COR-L47 (cell line): ENCODE measurements around the gene MAP2K4.
"Not testable (repeated sequence)": the region's sequence is repeated elsewhere in the genome, so short reads cannot be mapped to it uniquely, and the experiment has no call there.

ENCODE experiments used
- DNase-seq: peaks from one replicate; lab custom pipeline; 2025; lab: John Stamatoyannopoulos, UW

The MAP2K4 gene

GRCh38 chr17:12094336-12094735, 73.7 kb downstream of the MAP2K4 start:
- DNase-seq = no peak

DNA sequence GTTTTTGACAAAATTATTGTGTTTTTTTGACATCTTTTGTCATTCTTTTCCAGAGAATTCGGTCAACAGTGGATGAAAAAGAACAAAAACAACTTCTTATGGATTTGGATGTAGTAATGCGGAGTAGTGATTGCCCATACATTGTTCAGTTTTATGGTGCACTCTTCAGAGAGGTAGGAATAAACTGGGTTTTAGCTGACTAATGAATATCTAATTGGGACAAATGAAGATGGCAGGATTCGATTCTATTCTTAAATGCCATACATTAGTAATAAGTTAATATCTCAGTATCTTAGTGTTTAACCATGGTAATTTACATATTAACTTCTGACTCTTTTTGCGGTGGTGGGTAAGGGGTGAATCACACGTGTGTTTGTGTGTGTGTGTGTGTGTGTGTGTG, 74.8 kb downstream of the MAP2K4 start:
- no peak for DNase-seq

- DNase-seq = no peak
These were observed 76.6 kb downstream of the MAP2K4 start for GRCh38 chr17:12097326-12097725.

- no peak for DNase-seq
These were observed 77.9 kb downstream of the MAP2K4 start for GRCh38 chr17:12098568-12098967.

GRCh38 chr17:12099412-12099811, 78.7 kb downstream of the MAP2K4 start:
- DNase-seq = no peak

DNA sequence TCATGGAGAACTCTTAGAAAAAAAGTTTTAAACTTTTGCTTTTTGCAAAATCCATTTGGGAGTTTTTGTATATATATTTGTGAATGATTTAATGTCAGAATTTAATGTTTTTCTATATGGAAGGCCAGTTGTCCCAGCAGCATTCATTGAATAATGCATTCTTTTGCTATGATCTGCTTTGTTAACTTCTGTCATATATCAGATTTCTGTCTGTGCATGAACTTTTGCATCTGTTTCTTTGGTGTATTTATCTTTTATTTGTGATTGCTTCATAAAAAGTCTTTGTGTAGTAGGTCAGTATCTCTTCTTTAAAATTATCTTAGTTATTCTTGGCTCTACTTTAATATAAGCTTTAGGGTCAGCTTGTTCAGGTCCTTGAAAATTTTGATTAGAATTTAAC, 84.2 kb downstream of the MAP2K4 start:
- no peak for DNase-seq

GRCh38 chr17:12107905-12108304, 87.2 kb downstream of the MAP2K4 start:
- no peak for DNase-seq

- no peak for DNase-seq
These were observed 90.2 kb downstream of the MAP2K4 start for GRCh38 chr17:12110906-12111305.

- DNase-seq = no peak
These were observed 92.5 kb downstream of the MAP2K4 start for GRCh38 chr17:12113156-12113555.

DNA sequence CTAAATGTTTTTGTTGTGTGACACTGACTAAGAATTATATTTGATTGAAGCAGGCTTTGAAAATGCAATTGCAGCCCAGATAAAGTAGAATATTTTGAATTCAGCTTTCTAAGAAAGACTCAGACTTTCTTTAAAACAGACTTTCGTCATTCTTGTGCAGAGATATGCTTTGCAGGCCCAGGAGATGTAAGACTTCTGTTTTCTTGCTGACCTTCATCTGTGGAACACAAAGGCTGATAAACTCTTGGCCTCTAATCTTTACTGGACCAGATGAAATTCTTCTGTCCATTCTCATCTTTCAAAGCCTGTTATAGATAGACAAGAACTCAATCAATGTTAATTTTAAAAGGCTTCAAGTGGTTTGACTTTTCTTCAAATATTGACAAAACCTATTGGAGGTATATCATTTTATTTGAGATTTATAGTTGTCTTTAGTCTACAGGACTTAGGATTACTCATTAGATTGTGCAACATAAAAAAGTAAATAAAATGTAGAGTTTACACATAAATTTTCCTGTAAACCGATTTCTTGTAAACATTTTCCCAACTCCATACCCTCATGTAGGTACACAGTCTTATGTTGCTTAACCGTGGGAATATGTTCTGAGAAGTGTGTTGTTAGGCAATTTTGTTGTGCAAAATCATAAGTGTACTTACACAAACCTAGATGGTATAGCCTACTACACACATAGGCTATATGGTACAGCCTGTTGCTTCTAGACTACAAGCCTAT, 94.2 kb downstream of the MAP2K4 start:
- no peak for DNase-seq

DNA sequence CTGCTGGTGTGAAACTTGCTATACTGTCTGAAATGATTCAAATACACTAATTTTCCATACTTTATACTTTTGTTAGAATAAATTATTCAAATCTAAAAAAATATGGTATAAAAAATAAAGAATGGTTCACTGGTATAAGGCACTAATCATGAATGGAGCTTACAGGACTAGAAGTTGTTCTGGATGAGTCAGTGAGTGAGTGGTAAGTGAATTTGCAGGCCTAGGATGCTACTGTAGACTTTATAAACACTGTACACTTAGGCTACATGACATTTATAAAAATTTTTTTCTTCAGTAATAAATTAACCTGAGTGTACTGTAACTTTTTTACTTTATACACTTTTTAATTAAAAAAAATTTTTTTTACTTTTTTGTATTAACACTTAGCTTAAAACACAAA, 95.5 kb downstream of the MAP2K4 start:
- DNase-seq = no peak

- DNase-seq = no peak
These were observed 97.9 kb downstream of the MAP2K4 start for GRCh38 chr17:12118617-12119016.

- DNase-seq = no peak
These were observed 101.4 kb downstream of the MAP2K4 start for GRCh38 chr17:12122075-12122474.

DNA sequence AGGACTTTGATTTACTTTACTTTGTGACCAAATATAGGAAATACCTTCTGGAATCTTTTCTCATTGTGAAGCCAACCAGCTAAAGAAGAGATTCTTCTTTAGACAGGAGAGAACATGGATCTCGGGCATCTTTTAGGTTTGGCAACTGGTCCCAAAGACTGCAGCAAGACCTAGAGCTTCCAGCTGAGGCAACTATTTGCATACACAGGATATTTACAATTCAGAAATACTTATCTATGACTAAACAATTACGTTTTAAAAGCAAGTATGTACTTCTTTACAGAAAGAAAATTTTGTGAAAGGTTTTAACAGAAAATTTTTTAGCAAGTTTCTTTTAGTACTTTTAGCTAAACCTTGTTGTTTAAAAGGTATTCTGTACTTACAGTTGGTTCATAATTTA, 106.5 kb downstream of the MAP2K4 start:
- DNase-seq = no peak

DNA sequence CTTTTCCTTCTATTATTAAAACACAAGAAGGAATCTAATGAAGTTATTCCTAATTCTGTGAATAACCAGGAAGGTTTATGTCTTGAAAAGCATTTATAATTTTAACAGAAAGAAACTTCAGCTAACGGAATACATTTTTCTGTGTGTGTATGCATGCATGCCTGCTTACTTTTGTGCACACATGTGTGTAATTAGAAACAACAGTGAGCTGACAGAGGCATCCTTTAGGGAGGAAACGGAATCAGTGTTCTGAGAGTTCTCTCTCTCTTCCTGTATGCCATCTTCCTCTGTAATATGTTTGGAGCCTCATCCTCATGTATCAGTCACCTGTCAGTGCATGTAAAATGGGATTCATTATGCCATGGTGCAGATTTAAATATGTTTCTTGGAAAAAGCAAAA, 107.0 kb downstream of the MAP2K4 start:
- DNase-seq = no peak

DNA sequence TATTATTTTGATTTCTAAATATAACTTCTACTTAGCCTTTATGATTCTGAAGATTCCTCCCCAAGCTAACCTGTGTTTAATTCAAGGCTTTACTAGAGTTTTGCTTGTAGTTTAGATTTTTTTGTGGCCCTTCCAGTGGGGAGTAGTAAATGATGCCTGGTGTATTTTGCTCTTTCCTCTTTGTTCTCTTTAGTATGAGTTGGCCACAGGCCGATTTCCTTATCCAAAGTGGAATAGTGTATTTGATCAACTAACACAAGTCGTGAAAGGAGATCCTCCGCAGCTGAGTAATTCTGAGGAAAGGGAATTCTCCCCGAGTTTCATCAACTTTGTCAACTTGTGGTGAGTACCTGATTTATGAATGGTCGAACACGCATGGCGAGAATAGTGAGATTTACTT, 108.3 kb downstream of the MAP2K4 start:
- DNase-seq = no peak

- no peak for DNase-seq
These were observed 112.5 kb downstream of the MAP2K4 start for GRCh38 chr17:12133183-12133582.

GRCh38 chr17:12134101-12134500, 113.4 kb downstream of the MAP2K4 start:
- DNase-seq = no peak

DNA sequence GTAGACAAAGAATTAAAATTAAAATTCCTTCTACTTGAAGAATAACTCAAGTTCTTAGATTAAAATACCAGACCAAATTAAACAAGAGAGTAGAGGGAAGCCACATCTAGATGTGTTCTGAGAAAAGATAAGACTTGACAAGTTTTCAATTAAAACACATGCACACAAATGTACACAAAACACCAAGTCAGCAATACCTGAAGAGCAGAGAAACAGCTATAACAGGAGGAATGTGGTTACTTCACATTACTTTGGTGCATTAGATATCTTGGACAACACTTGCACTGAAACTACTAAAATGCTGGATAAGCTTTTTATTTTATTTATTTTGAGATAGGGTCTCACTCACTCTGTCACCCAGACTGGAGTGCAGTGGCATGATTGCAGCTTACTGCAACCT, 113.9 kb downstream of the MAP2K4 start:
- no peak for DNase-seq

GRCh38 chr17:12136243-12136642, 115.6 kb downstream of the MAP2K4 start:
- DNase-seq = no peak

DNA sequence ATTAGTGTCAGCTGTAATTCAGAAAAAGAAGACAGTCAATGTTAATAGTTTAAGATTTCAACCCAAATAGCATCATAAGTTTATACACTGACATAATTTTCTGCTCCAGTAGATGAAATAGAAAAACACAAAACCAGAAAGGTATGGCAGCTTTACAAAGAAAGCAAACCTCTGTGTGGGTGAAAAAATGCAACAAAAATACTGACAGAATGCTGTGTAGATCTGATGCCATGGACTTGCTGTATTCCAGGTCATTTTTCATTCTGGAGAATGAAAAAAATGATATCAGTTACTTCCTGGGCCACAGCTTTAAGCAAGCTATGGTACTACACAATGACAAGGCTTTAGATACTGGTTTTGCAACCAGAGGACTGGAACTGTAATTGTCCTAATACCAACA, 116.0 kb downstream of the MAP2K4 start:
- no peak for DNase-seq

GRCh38 chr17:12137859-12138258, 117.2 kb downstream of the MAP2K4 start:
- DNase-seq = no peak

- DNase-seq = no peak
These were observed 120.0 kb downstream of the MAP2K4 start for GRCh38 chr17:12140685-12141084.

DNA sequence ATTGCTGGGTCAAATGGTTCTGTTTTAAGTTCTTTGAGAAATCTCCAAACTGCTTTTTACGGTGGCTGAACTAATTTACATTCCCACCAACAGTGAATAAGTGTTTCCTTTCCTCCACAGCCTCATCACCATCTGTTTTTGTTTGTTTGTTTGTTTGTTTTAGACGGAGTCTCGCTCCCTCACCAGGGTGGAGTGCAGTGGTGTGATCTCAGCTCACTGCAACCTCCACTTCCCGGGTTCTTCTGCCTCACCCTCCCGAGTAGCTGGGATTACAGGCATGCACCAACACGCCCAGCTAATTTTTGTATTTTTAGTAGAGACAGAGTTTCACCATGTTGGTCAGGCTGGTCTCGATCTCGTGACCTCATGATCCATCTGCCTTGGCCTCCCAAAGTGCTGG, 141.5 kb downstream of the MAP2K4 start:
- not testable (repeated sequence) for DNase-seq
